HG03135 (cell line): Measurements from ENCODE around the gene AGBL1.
"Not testable (repeated sequence)": the region's sequence is repeated elsewhere in the genome, so short reads cannot be mapped to it uniquely, and the experiment has no call there.

Experiments used
- ATAC-seq: cut with Tn5 transposase; IDR thresholded peaks from one replicate; pipeline ENCODE4 v1.9.1; 2021; ENCODE audit warnings: mild to moderate bottlenecking, moderate library complexity; ENCODE audit not compliant: unreplicated experiment

The AGBL1 gene

DNA sequence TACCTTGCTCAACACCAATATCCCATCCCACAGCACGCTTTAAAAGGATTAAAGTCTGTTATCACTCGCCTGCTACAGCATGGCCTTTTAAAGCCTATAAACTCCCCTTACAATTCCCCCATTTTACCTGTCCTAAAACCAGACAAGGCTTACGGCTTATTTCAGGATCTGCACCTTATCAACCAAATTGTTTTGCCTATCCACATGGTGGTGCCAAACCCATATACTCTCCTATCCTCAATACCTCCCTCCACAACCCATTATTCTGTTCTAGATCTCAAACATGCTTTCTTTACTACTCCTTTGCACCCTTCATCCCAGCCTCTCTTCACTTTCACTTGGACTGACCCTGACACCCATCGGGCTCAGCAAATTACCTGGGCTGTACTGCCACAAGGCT lies 962.9 kb downstream of the AGBL1 start:
- ATAC-seq: not testable (repeated sequence)

DNA sequence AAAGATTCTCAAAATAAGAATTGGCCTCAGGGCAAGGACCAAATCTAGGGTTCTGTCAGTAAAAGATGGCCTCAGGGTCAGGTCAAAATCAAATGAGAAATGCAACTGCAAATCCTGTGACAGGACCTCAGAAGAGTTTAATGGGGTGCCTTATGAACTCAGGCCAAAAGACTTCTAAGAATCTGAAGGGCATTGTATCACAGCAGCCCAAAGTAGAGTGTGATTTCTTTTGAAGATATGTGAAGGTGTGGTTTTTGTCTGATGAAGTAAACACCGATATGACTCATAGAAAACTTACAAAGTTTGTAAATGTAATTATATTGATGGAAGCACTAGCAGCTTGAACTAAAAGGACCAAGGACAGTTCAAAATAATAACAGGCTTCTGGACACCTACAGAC lies 966.1 kb downstream of the AGBL1 start:
- no peak for ATAC-seq

DNA sequence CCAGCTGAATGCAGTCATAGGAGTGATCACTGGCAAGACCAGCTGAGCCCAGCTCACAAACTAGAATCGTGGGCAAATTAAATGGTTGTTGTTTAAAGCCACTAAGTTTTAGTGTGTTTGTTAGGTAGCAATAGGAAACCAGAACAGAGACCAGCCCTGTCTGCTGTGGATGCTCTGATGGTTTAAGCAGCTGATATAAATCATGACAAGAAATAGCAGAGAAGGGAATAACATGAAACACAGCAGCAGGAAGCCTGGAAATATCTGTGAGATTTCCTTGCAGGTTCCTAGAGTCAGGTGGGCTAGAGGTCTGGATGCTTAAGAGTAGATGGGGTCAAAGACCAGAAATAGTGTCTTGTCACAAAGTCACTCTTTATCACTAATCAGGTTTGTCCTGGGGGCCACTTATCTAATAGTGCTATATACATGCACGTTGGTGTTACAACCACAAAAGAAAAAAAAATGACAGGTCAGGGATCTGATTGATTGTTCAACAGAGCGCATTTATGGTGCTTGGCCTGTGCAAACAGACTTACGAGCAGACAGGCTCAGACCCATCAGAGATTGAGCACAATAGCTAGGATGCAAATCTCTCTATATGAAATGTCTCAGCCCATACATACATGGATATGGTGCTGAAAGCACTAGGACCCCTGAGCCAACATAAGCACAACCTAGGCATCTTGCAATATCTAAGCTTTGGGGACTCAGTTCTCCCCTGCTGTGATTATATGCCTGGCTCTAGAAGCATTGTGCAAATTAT lies 967.7 kb downstream of the AGBL1 start:
- no peak for ATAC-seq
